ENCODE data around the gene ATOH8.

The ATOH8 gene

GRCh38 chr2:85718885-85719492, 34.8 kb upstream of the ATOH8 start:
- no peak for TF ChIP-seq CTCF (IDR thresholded peaks at IDR 0.05; ENCODE audit: insufficient read depth, low read depth, low read length, missing control alignments)
- H3K4me3 ChIP-seq (ENCODE audit: low read depth, low read length): no peak overlapping the region
- DNase-seq (ENCODE audit: low read depth): no peak

DNA sequence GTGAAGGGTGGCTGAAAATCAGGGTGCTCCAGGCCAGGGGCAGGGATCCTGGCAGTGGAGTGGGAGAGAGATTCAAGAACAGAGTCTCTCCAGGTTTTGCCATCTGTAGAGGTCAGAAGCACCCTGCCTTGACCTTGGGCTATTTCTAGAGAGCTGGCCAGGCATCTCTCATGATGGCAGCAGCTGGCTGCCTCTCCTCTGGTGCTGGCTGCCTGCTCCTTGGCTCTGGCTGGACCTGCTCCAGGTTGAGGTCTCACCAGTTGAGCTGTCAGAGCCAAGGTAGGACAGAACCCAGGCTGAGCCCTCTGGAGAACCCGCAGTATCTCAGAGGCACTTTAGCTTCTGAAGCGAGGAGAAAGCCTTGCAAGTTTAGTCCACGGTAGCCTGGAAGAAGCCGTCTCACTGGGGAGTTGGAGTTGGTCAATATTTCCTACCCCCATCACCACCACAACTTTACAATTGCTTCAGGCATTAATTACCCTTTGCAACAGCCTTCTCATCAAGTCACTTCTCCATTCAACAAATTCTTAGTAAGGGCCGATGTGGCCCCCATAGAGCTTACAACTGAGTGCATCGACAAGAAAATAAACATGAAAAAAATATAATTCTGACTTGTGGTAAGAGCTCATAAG, 34.1 kb upstream of the ATOH8 start:
- H3K4me3 ChIP-seq (ENCODE audit: low read depth, low read length): no peak overlapping the region
- TF ChIP-seq CTCF (IDR thresholded peaks at IDR 0.05; ENCODE audit: insufficient read depth, low read depth, low read length, missing control alignments): no peak
- DNase-seq (ENCODE audit: low read depth): no peak

DNA sequence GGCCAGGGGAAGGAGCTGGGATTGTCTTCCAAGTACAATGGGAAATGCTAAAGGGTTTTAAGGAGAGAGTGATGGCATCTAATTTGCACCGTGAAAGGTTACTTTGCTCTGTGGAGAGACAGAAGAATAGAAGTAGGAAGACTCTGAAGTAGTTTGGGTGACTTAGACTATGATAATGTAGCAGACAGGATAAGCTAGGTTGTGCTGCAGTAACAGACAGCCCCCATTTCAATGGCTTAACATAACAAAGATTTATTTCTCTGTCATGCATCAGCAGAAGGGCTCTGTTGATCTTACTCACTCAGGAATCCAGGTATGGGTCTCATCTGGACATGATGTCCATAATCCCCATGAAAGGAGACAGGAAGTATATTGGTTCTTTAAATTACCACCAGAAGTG, 33.3 kb upstream of the ATOH8 start:
- H3K4me3 ChIP-seq (ENCODE audit: low read depth, low read length): no peak overlapping the region
- DNase-seq (ENCODE audit: low read depth): no peak
- no peak for TF ChIP-seq CTCF (IDR thresholded peaks at IDR 0.05; ENCODE audit: insufficient read depth, low read depth, low read length, missing control alignments)

- no peak overlapping the region for H3K4me3 ChIP-seq (ENCODE audit: low read depth, low read length)
- no peak for DNase-seq (ENCODE audit: low read depth)
- TF ChIP-seq CTCF (IDR thresholded peaks at IDR 0.05; ENCODE audit: insufficient read depth, low read depth, low read length, missing control alignments): no peak
Measured at GRCh38 chr2:85721641-85722040, 32.1 kb upstream of the ATOH8 start.

GRCh38 chr2:85722519-85722918, 31.3 kb upstream of the ATOH8 start:
- no peak overlapping the region for H3K4me3 ChIP-seq (ENCODE audit: low read depth, low read length)
- no peak for TF ChIP-seq CTCF (IDR thresholded peaks at IDR 0.05; ENCODE audit: insufficient read depth, low read depth, low read length, missing control alignments)
- no peak for DNase-seq (ENCODE audit: low read depth)

- TF ChIP-seq CTCF (IDR thresholded peaks at IDR 0.05; ENCODE audit: insufficient read depth, low read depth, low read length, missing control alignments): no peak
- DNase-seq (ENCODE audit: low read depth): no peak
Measured at GRCh38 chr2:85723707-85724360, 30.0 kb upstream of the ATOH8 start.

More at GRCh38 chr2:85723707-85724360, 30.0 kb upstream of the ATOH8 start:
- H3K4me3 ChIP-seq (ENCODE audit: low read depth, low read length): no peak overlapping the region
